Peyer's patch (tissue), 4 donors: ENCODE results near the gene CERT1. TPM values are rescaled to one million over a fixed set of nuclear protein-coding genes. Genes with fewer than 3 reads are reported as not detected.

Experiments used
- DNase-seq, 3 donors: peaks; one replicate each; pipeline ENCODE4 v3.0.0-alpha.2; 2017 to 2019
- H3K27ac ChIP-seq, 4 donors: fragments of 200-600 bp; sonication (generic); one replicate each; pipeline ENCODE4 v1.5.1; 2016 to 2019
- H3K27me3 ChIP-seq, 2 donors: fragments of 200-600 bp; sonication (generic); one replicate each; pipeline ENCODE4 v1.5.1; 2019
- H3K36me3 ChIP-seq, 3 donors: fragments of 200-600 bp; sonication (generic); one replicate each; pipeline ENCODE4 v1.5.1; 2016 to 2019
- H3K4me1 ChIP-seq, 4 donors: fragments of 200-600 bp; sonication (generic); one replicate each; pipeline ENCODE4 v1.5.1; 2016 to 2019
- H3K4me3 ChIP-seq, 4 donors: fragments of 200-600 bp; sonication (generic); 1 replicate in 3 of 4; 2 replicates in 1 of 4; pipeline ENCODE4 v1.5.1; 2016 to 2019; ENCODE audit warnings: mild to moderate bottlenecking in 1 of 4
- H3K9me3 ChIP-seq, 4 donors: fragments of 200-600 bp; sonication (generic); one replicate each; pipeline ENCODE4 v1.5.1; 2016 to 2019; ENCODE audit warnings: mild to moderate bottlenecking in 1 of 4
- POLR2A ChIP-seq, 2 donors: fragments of 450-650 bp; IDR thresholded peaks; one replicate each; pipeline ENCODE4 v1.5.1; 2017; ENCODE audit warnings: antibody characterized with exemption in 2 of 2, mild to moderate bottlenecking in 2 of 2, moderate library complexity in 2 of 2
- total RNA-seq, 4 donors: library from RNA; depleted of rRNA; stranded (reverse); fragments of >200 nt; gene quantifications; one replicate each; pipeline ENCODE4 v1.1.0, GENCODE V29; 2016
- TF ChIP-seq, protein P1 (sequence below), 6 experiments: fragments of 450-650 bp in 4 of 6; fragments of 200-600 bp in 2 of 6; sonication (generic) in 1 of 6; IDR thresholded peaks; one replicate each; pipeline ENCODE4 v1.5.1; 2017 to 2019; ENCODE audit warnings: antibody characterized with exemption in 6 of 6, mild to moderate bottlenecking in 3 of 6, moderate library complexity in 1 of 6

Gene CERT1
- total RNA-seq, 4 donors from 2014 or later, result 32.2 to 52.0 (median 39.6) TPM

DNA sequence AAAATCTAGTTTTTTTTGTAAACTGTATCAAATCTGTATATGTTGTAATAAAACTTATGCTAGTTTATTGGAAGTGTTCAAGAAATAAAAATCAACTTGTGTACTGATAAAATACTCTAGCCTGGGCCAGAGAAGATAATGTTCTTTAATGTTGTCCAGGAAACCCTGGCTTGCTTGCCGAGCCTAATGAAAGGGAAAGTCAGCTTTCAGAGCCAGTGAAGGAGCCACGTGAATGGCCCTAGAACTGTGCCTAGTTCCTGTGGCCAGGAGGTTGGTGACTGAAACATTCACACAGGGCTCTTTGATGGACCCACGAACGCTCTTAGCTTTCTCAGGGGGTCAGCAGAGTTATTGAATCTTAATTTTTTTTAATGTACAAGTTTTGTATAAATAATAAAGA is 150.1 kb downstream of the CERT1 start:
- DNase-seq, result no peak
- Histone ChIP-seq H3K36me3 (peaks cover 0 to 62% (median 5%) of the 10 kb centered on the region in 3 donors), H3K9me3 (no peaks in the 10 kb centered on the region), H3K4me1 (no peaks in the 10 kb centered on the region), H3K27ac (no peak overlapping the region), H3K27me3 (no peaks in the 10 kb centered on the region), H3K4me3 (no peak overlapping the region)
- TF ChIP-seq POLR2A (IDR thresholded peaks at IDR 0.05), result no peak
- TF ChIP-seq, protein P1, sequence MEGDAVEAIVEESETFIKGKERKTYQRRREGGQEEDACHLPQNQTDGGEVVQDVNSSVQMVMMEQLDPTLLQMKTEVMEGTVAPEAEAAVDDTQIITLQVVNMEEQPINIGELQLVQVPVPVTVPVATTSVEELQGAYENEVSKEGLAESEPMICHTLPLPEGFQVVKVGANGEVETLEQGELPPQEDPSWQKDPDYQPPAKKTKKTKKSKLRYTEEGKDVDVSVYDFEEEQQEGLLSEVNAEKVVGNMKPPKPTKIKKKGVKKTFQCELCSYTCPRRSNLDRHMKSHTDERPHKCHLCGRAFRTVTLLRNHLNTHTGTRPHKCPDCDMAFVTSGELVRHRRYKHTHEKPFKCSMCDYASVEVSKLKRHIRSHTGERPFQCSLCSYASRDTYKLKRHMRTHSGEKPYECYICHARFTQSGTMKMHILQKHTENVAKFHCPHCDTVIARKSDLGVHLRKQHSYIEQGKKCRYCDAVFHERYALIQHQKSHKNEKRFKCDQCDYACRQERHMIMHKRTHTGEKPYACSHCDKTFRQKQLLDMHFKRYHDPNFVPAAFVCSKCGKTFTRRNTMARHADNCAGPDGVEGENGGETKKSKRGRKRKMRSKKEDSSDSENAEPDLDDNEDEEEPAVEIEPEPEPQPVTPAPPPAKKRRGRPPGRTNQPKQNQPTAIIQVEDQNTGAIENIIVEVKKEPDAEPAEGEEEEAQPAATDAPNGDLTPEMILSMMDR (IDR thresholded peaks at IDR 0.05), result no peak

DNA sequence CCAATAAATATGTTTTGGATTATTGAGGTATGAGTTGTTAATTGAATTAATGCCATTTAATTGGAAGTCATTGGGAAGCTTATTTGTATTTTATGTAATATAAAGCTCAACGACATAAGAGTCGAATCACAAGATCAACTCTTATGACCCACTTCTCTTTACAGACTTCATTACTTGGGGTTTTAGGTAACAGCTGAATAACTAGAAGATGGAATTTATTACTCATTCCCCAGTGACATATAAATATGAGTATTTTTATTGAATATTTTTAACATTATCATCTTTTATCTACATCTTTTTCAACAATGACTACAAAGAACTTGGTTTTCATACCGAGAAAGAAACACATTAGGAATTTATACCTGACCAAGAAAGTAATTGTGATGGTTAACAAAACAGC is 153.3 kb downstream of the CERT1 start:
- peaks cover 0 to 93% (median 5%) of the 10 kb centered on the region in 3 donors for H3K36me3 ChIP-seq
- TF ChIP-seq, protein P1 (IDR thresholded peaks at IDR 0.05), result no peak
- no peak for TF ChIP-seq POLR2A (IDR thresholded peaks at IDR 0.05)
- no peaks in the 10 kb centered on the region for H3K4me1 ChIP-seq
- no peaks in the 10 kb centered on the region for H3K27me3 ChIP-seq
- H3K4me3 ChIP-seq, result no peak overlapping the region
- H3K9me3 ChIP-seq, result no peaks in the 10 kb centered on the region
- DNase-seq, result no peak
- no peak overlapping the region for H3K27ac ChIP-seq

DNA sequence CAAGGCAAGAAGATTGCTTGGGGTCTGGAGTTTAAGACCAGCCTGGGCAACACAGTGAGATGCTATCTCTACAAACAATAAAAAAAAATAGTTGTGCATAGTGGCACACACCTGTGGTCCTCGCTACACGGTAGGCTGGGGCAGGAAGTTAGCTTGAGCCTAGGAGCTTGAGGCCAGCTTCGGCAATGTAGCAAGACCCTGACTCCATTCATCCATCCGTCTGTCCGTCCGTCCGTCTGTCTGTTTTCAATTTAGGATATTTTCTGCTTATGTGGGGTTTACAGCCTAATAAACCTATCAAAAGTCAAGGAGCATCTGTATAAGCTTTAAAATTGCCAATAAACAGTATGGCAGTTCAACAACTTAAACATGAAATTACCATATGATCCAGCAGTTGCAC is 154.7 kb downstream of the CERT1 start:
- TF ChIP-seq, protein P1 (IDR thresholded peaks at IDR 0.05), result no peak
- no peak for TF ChIP-seq POLR2A (IDR thresholded peaks at IDR 0.05)
- no peak overlapping the region for H3K27ac ChIP-seq
- H3K27me3 ChIP-seq, result no peaks in the 10 kb centered on the region
- no peaks in the 10 kb centered on the region for H3K4me1 ChIP-seq
- DNase-seq, result no peak
- no peak overlapping the region for H3K4me3 ChIP-seq
- no peaks in the 10 kb centered on the region for H3K9me3 ChIP-seq
- H3K36me3 ChIP-seq, result peaks cover 0 to 99% (median 5%) of the 10 kb centered on the region in 3 donors

DNA sequence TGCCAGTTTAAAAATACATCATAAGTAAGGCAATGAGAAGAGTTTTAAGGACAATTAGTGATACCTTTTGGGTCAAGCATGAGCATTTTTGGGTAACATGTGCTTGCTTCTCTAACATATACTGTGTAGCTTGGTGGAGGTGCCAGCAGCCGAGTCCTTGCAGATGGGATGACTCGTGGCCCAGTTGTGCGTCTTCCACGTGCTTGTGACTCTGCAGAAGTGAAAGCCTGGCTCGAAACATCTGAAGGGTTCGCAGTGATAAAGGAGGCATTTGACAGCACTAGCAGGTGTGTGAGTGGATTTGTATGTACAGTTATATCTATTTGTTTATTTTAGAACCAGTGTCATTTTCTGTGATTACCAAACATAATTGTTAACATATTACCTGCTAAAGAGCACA is 156.2 kb downstream of the CERT1 start:
- H3K27ac ChIP-seq, result no peak overlapping the region
- H3K4me1 ChIP-seq, result no peaks in the 10 kb centered on the region
- TF ChIP-seq POLR2A (IDR thresholded peaks at IDR 0.05), result no peak
- TF ChIP-seq, protein P1 (IDR thresholded peaks at IDR 0.05), result no peak
- H3K36me3 ChIP-seq, result peaks cover 0 to 99% (median 5%) of the 10 kb centered on the region in 3 donors
- H3K27me3 ChIP-seq, result no peaks in the 10 kb centered on the region
- no peak for DNase-seq
- no peak overlapping the region for H3K4me3 ChIP-seq
- H3K9me3 ChIP-seq, result no peaks in the 10 kb centered on the region

DNA sequence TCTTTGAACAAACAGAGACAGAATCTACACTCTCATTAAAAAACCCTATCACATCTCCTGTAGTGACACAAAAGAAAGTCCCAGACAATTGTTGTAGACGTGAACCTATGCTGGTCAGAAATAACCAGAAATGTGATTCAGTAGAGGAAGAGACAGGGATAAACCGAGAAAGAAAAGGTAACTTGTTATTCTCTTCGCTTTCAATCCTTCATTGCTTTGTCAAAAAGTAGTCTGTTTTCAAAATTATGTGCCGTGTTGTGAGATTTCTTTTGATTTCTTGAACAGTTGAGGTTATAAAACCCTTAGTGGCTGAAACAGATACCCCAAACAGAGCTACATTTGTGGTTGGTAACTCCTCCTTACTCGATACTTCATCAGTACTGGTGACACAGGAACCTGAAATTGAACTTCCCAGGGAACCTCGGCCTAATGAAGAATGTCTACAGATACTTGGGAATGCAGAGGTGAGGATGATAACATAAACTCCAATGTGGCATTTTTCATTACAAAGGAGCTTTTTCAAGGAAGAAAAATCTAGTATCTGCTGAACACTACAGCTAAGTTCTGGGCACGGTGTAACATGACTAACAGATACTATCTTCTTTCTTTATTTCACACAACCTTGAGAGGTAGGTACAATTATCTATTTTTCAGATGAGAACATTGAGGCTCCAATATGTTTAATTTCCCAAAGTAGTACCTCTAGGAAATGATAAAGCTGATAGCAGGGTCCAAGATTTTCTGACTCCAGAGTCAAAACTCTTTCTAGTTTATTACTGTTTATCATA is 160.1 kb downstream of the CERT1 start:
- Histone ChIP-seq H3K4me1 (no peaks in the 10 kb centered on the region), H3K36me3 (peaks cover 0 to 94% (median 0%) of the 10 kb centered on the region in 3 donors), H3K9me3 (no peaks in the 10 kb centered on the region), H3K27me3 (no peaks in the 10 kb centered on the region), H3K4me3 (no peak overlapping the region), H3K27ac (no peak overlapping the region)
- no peak for DNase-seq
- no peak for TF ChIP-seq POLR2A (IDR thresholded peaks at IDR 0.05)
- TF ChIP-seq, protein P1 (IDR thresholded peaks at IDR 0.05), result no peak
